Measurements from ENCODE around the gene WNT10A. TPM values are rescaled to one million over a fixed set of nuclear protein-coding genes. Genes with fewer than 3 reads are reported as not detected.

WNT10A gene
- total RNA-seq, 2 experiments from 2014 or later: 1.1 to 1.3 TPM

GRCh38 chr2:218850796-218851195 lies 29.9 kb upstream of the WNT10A start:
- no peak overlapping the region for H3K4me3 Mint-ChIP-seq
- peaks cover 2% of the 10 kb centered on the region for H3K4me1 Mint-ChIP-seq (ENCODE audit: low read depth)
- intact Hi-C loops (cut with micrococcal nuclease): loop anchor here (5.0 to 10.0 kb wide), 2 partner anchors 264 to 307 kb away; no protein-coding TSS in a partner anchor

GRCh38 chr2:218851286-218851685 lies 29.4 kb upstream of the WNT10A start:
- Mint-ChIP-seq H3K27ac (no peak overlapping the region), H3K36me3 (ENCODE audit: low read depth) (no peaks in the 10 kb centered on the region), H3K4me3 (no peak overlapping the region), H3K9me3 (no peaks in the 10 kb centered on the region), H3K27me3 (ENCODE audit: low read depth) (peaks cover 29% of the 10 kb centered on the region), H3K4me1 (ENCODE audit: low read depth) (peaks cover 2% of the 10 kb centered on the region)
- CTCF ChIA-PET: interaction anchor here (0.6 to 7.6 kb wide), 14 partner anchors 10 to 592 kb away, joined by 3 to 84 read pairs (median 4); partner anchors contain the start of genes BCS1L and ZNF142
- no peak for DNase-seq
- intact Hi-C loops (cut with micrococcal nuclease): loop anchor here (5.0 to 10.0 kb wide), 2 partner anchors 264 to 306 kb away; no protein-coding TSS in a partner anchor

More at GRCh38 chr2:218850796-218851195, 29.9 kb upstream of the WNT10A start:
- Mint-ChIP-seq H3K27ac (no peak overlapping the region), H3K36me3 (ENCODE audit: low read depth) (no peaks in the 10 kb centered on the region), H3K9me3 (no peaks in the 10 kb centered on the region), H3K27me3 (ENCODE audit: low read depth) (peaks cover 25% of the 10 kb centered on the region)
- no peak for DNase-seq
- CTCF ChIA-PET: interaction anchor here (0.6 to 7.6 kb wide), 13 partner anchors 11 to 511 kb away, joined by 3 to 84 read pairs (median 5); partner anchors contain the start of genes BCS1L and ZNF142

- CTCF ChIA-PET: interaction anchor here (0.6 to 7.6 kb wide), 13 partner anchors 14 to 537 kb away, joined by 3 to 84 read pairs (median 4); no protein-coding TSS in a partner anchor
- H3K27ac Mint-ChIP-seq: no peak overlapping the region
- DNase-seq: peak; percentile 80
- no peak overlapping the region for H3K4me3 Mint-ChIP-seq
- H3K36me3 Mint-ChIP-seq (ENCODE audit: low read depth): no peaks in the 10 kb centered on the region
- intact Hi-C loops (cut with micrococcal nuclease): loop anchor here (1.0 to 10.0 kb wide), 6 partner anchors 23 to 304 kb away; no protein-coding TSS in a partner anchor
- no peaks in the 10 kb centered on the region for H3K9me3 Mint-ChIP-seq
- no peaks in the 10 kb centered on the region for H3K4me1 Mint-ChIP-seq (ENCODE audit: low read depth)
- H3K27me3 Mint-ChIP-seq (ENCODE audit: low read depth): peaks cover 39% of the 10 kb centered on the region
These were observed 27.6 kb upstream of the WNT10A start for GRCh38 chr2:218852911-218853667.

- Mint-ChIP-seq H3K4me1 (ENCODE audit: low read depth) (no peaks in the 10 kb centered on the region), H3K4me3 (no peak overlapping the region), H3K9me3 (no peaks in the 10 kb centered on the region), H3K27me3 (ENCODE audit: low read depth) (peaks cover 46% of the 10 kb centered on the region), H3K36me3 (ENCODE audit: low read depth) (no peaks in the 10 kb centered on the region), H3K27ac (no peak overlapping the region)
- intact Hi-C loops (cut with micrococcal nuclease): loop anchor here (1.0 to 10.0 kb wide), 6 partner anchors 23 to 304 kb away; no protein-coding TSS in a partner anchor
- DNase-seq: no peak
- CTCF ChIA-PET: interaction anchor here (0.5 to 7.6 kb wide), 8 partner anchors 17 to 480 kb away, joined by 3 to 84 read pairs (median 4); no protein-coding TSS in a partner anchor
These were observed 26.9 kb upstream of the WNT10A start for GRCh38 chr2:218853766-218854165.

- peaks cover 4% of the 10 kb centered on the region for H3K4me1 Mint-ChIP-seq (ENCODE audit: low read depth)
- no peaks in the 10 kb centered on the region for H3K36me3 Mint-ChIP-seq (ENCODE audit: low read depth)
- H3K4me3 Mint-ChIP-seq: no peak overlapping the region
- peaks cover 52% of the 10 kb centered on the region for H3K27me3 Mint-ChIP-seq (ENCODE audit: low read depth)
- no peak for DNase-seq
- no peak overlapping the region for H3K27ac Mint-ChIP-seq
- no peaks in the 10 kb centered on the region for H3K9me3 Mint-ChIP-seq
- intact Hi-C loops (cut with micrococcal nuclease): loop anchor here (5.0 to 10.0 kb wide), 2 partner anchors 260 to 302 kb away; no protein-coding TSS in a partner anchor
- CTCF ChIA-PET: interaction anchor here (0.7 to 7.6 kb wide), 5 partner anchors 21 to 141 kb away, joined by 3 to 84 read pairs (median 3); no protein-coding TSS in a partner anchor
These were observed 25.8 kb upstream of the WNT10A start for GRCh38 chr2:218854860-218855259.

GRCh38 chr2:218855305-218856166 lies 25.1 kb upstream of the WNT10A start:
- intact Hi-C loops (cut with micrococcal nuclease): loop anchor here (10.0 kb wide), 1 partner anchor 259 kb away; no protein-coding TSS in a partner anchor
- H3K4me3 Mint-ChIP-seq: no peak overlapping the region
- CTCF ChIA-PET: interaction anchor here (1.0 to 7.6 kb wide), 3 partner anchors 21 to 125 kb away, joined by 3 to 84 read pairs (median 4); no protein-coding TSS in a partner anchor

GRCh38 chr2:218856167-218856895 lies 24.3 kb upstream of the WNT10A start:
- no peaks in the 10 kb centered on the region for H3K36me3 Mint-ChIP-seq (ENCODE audit: low read depth)
- H3K27ac Mint-ChIP-seq: no peak overlapping the region
- H3K27me3 Mint-ChIP-seq (ENCODE audit: low read depth): peaks cover 64% of the 10 kb centered on the region
- intact Hi-C loops (cut with micrococcal nuclease): loop anchor here (10.0 kb wide), 1 partner anchor 258 kb away; no protein-coding TSS in a partner anchor
- no peak for DNase-seq
- H3K9me3 Mint-ChIP-seq: no peaks in the 10 kb centered on the region
- peaks cover 13% of the 10 kb centered on the region for H3K4me1 Mint-ChIP-seq (ENCODE audit: low read depth)
- H3K4me3 Mint-ChIP-seq: no peak overlapping the region
- CTCF ChIA-PET: interaction anchor here (7.6 kb wide), 1 partner anchor 41 kb away, joined by 84 read pairs; no protein-coding TSS in a partner anchor

More at GRCh38 chr2:218855305-218856166, 25.1 kb upstream of the WNT10A start:
- Mint-ChIP-seq H3K36me3 (ENCODE audit: low read depth) (no peaks in the 10 kb centered on the region), H3K27me3 (ENCODE audit: low read depth) (peaks cover 57% of the 10 kb centered on the region), H3K4me1 (ENCODE audit: low read depth) (peaks cover 10% of the 10 kb centered on the region), H3K9me3 (no peaks in the 10 kb centered on the region), H3K27ac (no peak overlapping the region)
- no peak for DNase-seq

- no peak overlapping the region for H3K4me3 Mint-ChIP-seq
- CTCF ChIA-PET: interaction anchor here (7.6 kb wide), 1 partner anchor 41 kb away, joined by 84 read pairs; no protein-coding TSS in a partner anchor
- H3K36me3 Mint-ChIP-seq (ENCODE audit: low read depth): no peaks in the 10 kb centered on the region
- DNase-seq: no peak
- no peaks in the 10 kb centered on the region for H3K9me3 Mint-ChIP-seq
- H3K4me1 Mint-ChIP-seq (ENCODE audit: low read depth): peaks cover 13% of the 10 kb centered on the region
- no peak overlapping the region for H3K27ac Mint-ChIP-seq
- intact Hi-C loops (cut with micrococcal nuclease): loop anchor here (10.0 kb wide), 1 partner anchor 258 kb away; no protein-coding TSS in a partner anchor
- peaks cover 69% of the 10 kb centered on the region for H3K27me3 Mint-ChIP-seq (ENCODE audit: low read depth)
These were observed 23.8 kb upstream of the WNT10A start for GRCh38 chr2:218856896-218857243.

GRCh38 chr2:218857371-218858137 lies 23.1 kb upstream of the WNT10A start:
- no peaks in the 10 kb centered on the region for H3K36me3 Mint-ChIP-seq (ENCODE audit: low read depth)
- no peaks in the 10 kb centered on the region for H3K9me3 Mint-ChIP-seq
- intact Hi-C loops (cut with micrococcal nuclease): loop anchor here (10.0 kb wide), 1 partner anchor 257 kb away; no protein-coding TSS in a partner anchor
- H3K4me3 Mint-ChIP-seq: no peak overlapping the region
- H3K4me1 Mint-ChIP-seq (ENCODE audit: low read depth): peaks cover 13% of the 10 kb centered on the region
- DNase-seq: no peak
- no peak overlapping the region for H3K27ac Mint-ChIP-seq
- CTCF ChIA-PET: interaction anchor here (2.9 kb wide), 1 partner anchor 41 kb away, joined by 11 read pairs; no protein-coding TSS in a partner anchor
- H3K27me3 Mint-ChIP-seq (ENCODE audit: low read depth): peaks cover 71% of the 10 kb centered on the region

- DNase-seq: no peak
- Mint-ChIP-seq H3K4me1 (ENCODE audit: low read depth) (peaks cover 13% of the 10 kb centered on the region), H3K4me3 (no peak overlapping the region), H3K9me3 (no peaks in the 10 kb centered on the region), H3K27ac (no peak overlapping the region), H3K36me3 (ENCODE audit: low read depth) (no peaks in the 10 kb centered on the region), H3K27me3 (ENCODE audit: low read depth) (peaks cover 74% of the 10 kb centered on the region)
- CTCF ChIA-PET: interaction anchor here (2.9 kb wide), 1 partner anchor 40 kb away, joined by 11 read pairs; no protein-coding TSS in a partner anchor
- intact Hi-C loops (cut with micrococcal nuclease): loop anchor here (10.0 kb wide), 1 partner anchor 257 kb away; no protein-coding TSS in a partner anchor
These were observed 22.6 kb upstream of the WNT10A start for GRCh38 chr2:218858138-218858445.

All from activated naive CD4-positive, alpha-beta T cell treated with anti-CD3 and anti-CD28 coated beads for 36 hours (primary cell).